ENCODE results near the gene GUCA2A. TPM values are rescaled to one million over a fixed set of nuclear protein-coding genes. Genes with fewer than 3 reads are reported as not detected.

The GUCA2A gene
- not detected in 2 replicates for polyA plus RNA-seq (2012; rRNA removed)
- polyA plus RNA-seq (2012; cell fraction: cytosol; rRNA removed) = not detected in 2 replicates
- not detected in 2 replicates for polyA plus RNA-seq (2012; cell fraction: nucleus; rRNA removed)

- Histone ChIP-seq H3K9me2 (no peaks in the 10 kb centered on the region), H3K9me3 (0 out of 2 replicates have a peak, but pooled peaks cover 9% of the 10 kb centered on the region), H3F3A (replicated peaks; ENCODE audit: insufficient read depth) (no peaks in the 10 kb centered on the region), H3K4me2 (no peak within 1 kb of the TSS), H2AFZ (ENCODE audit: low read depth) (no peak within 1 kb of the TSS), H4K20me1 (ENCODE audit: insufficient read depth) (no peaks in the 10 kb centered on the region), H3K27me3 (ENCODE audit: insufficient read depth) (no peaks in the 10 kb centered on the region), H3K36me3 (replicated peaks in 1 of 2; ENCODE audit: control insufficient read depth in 1 of 2, insufficient read depth in 2 of 2, low read length in 1 of 2) (no peaks in the 10 kb centered on the region), H3K79me2 (ENCODE audit: insufficient read depth) (no peaks in the 10 kb centered on the region), H3K27ac (ENCODE audit: low read depth in 2 of 2, low read length in 1 of 2) (no peak within 1 kb of the TSS), H3K4me1 (ENCODE audit: control insufficient read depth in 1 of 2, insufficient read depth in 2 of 2, low read depth in 1 of 2, low read length in 1 of 2) (peaks cover 0 to 13% of the 10 kb centered on the region in 2 experiments; a peak in 1 of 4 replicates), H3K4me3 (ENCODE audit: low read depth in 2 of 2, low read length in 1 of 2) (no peak within 1 kb of the TSS), H3K9ac (no peak within 1 kb of the TSS)
- 93% methylated on average over 22 of the region's 24 CpGs for WGBS (ENCODE audit: low lambda C conversion rate)
- CTCF ChIA-PET = interaction anchor here (0.9 to 2.7 kb wide), 5 partner anchors 9 to 18 kb away, joined by 3 to 10 read pairs (median 5); no protein-coding TSS in a partner anchor
- POLR2A ChIA-PET = interaction anchor here (1.3 kb wide), 1 partner anchor 21 kb away, joined by 5 read pairs; no protein-coding TSS in a partner anchor
- DNase-seq = no peak
- no peak for TF ChIP-seq USF1 (IDR thresholded peaks at IDR 0.05; ENCODE audit: borderline replicate concordance, low read depth)
- no peak for TF ChIP-seq RAD21 (IDR thresholded peaks at IDR 0.05; ENCODE audit: low read length)
- TF ChIP-seq TAF1 (IDR thresholded peaks at IDR 0.05; ENCODE audit: borderline replicate concordance, low read depth, low read length) = no peak
- no peak for TF ChIP-seq NFIC (IDR thresholded peaks at IDR 0.05; ENCODE audit: borderline replicate concordance)
- no peak for TF ChIP-seq FOXJ3 (CRISPR knock-in tag; IDR thresholded peaks at IDR 0.05)
- TF ChIP-seq MXI1 (IDR thresholded peaks at IDR 0.05; ENCODE audit: low read depth, low read length) = no peak
- TF ChIP-seq EZH2phosphoT487 (IDR thresholded peaks at IDR 0.05; ENCODE audit: borderline replicate concordance, low read depth) = no peak
- TF ChIP-seq TCF12 (IDR thresholded peaks at IDR 0.05) = no peak
Measured at GRCh38 chr1:42164551-42165420, at the start of gene GUCA2A. TSS of gene GUCA2A (minus strand) at chr1:42164745. CDS start at chr1:42164712, 33 bp downstream.

GRCh38 chr1:42211224-42211623, 46.7 kb upstream of the GUCA2A start:
- Histone ChIP-seq H3K27ac (ENCODE audit: low read depth in 2 of 2, low read length in 1 of 2) (no peak overlapping the region; a peak in 1 of 4 replicates), H3K4me3 (ENCODE audit: low read depth in 2 of 2, low read length in 1 of 2) (no peak overlapping the region), H3K9me2 (no peaks in the 10 kb centered on the region), H3F3A (replicated peaks; ENCODE audit: insufficient read depth) (peaks cover 4% of the 10 kb centered on the region), H3K9me3 (0 out of 2 replicates have a peak, but pooled peaks cover 4% of the 10 kb centered on the region), H3K79me2 (ENCODE audit: insufficient read depth) (peaks cover 86% of the 10 kb centered on the region), H3K9ac (no peak overlapping the region), H2AFZ (ENCODE audit: low read depth) (no peak overlapping the region), H3K4me2 (no peak overlapping the region), H3K27me3 (ENCODE audit: insufficient read depth) (no peaks in the 10 kb centered on the region), H3K36me3 (replicated peaks in 1 of 2; ENCODE audit: control insufficient read depth in 1 of 2, insufficient read depth in 2 of 2, low read length in 1 of 2) (peaks cover 14 to 42% of the 10 kb centered on the region in 2 experiments), H3K4me1 (ENCODE audit: control insufficient read depth in 1 of 2, insufficient read depth in 2 of 2, low read depth in 1 of 2, low read length in 1 of 2) (peaks cover 14 to 16% of the 10 kb centered on the region in 2 experiments; a peak in 2 of 4 replicates), H4K20me1 (ENCODE audit: insufficient read depth) (peaks cover 14% of the 10 kb centered on the region)
- CTCF ChIA-PET = interaction anchor here (1.3 kb wide), 1 partner anchor 9 kb away, joined by 3 read pairs; no protein-coding TSS in a partner anchor
- TF ChIP-seq TCF12 (IDR thresholded peaks at IDR 0.05) (peak; percentile 11; the same call in 1 of the 2 replicates), RCOR1 (IDR thresholded peaks at IDR 0.05; ENCODE audit: low read length) (no peak)
- WGBS (ENCODE audit: low lambda C conversion rate) = 73% methylated on average over 2 of the region's 2 CpGs
- POLR2A ChIA-PET = no interaction called here
- DNase-seq = no peak
